Measurements from ENCODE around the gene WDR59. TPM values are rescaled to one million over a fixed set of nuclear protein-coding genes. Genes with fewer than 3 reads are reported as not detected.
"Not testable (repeated sequence)": the region's sequence is repeated elsewhere in the genome, so short reads cannot be mapped to it uniquely, and the experiment has no call there.

Gene WDR59
- total RNA-seq, 2 experiments from 2014 or later: 67.1 to 72.3 TPM

DNA sequence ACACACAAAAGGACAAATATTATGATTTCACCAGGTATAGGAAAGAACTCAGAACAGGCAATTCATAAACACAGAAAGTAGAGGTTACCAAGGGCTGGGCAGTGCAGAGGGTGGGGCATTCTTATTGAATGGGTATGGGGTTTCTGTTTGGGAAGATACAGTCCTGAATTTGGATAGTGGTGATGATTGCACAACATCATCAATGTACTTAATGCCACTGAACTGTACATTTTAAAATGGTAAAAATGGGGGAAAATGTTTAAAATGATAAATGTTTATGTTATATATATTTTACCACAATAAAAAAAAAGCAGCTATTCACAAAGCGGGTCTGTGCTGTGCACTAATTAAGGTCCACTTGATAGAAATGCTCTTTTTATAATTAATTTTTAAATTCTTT, 137.7 kb downstream of the WDR59 start:
- POLR2A ChIA-PET: interaction anchor here (0.7 kb wide), 1 partner anchor 17 kb away, joined by 3 read pairs; no protein-coding TSS in a partner anchor
- peaks cover 3% of the 10 kb centered on the region for H3K4me1 Mint-ChIP-seq
- H3K27me3 Mint-ChIP-seq: peaks cover 7% of the 10 kb centered on the region
- H3K36me3 Mint-ChIP-seq (ENCODE audit: low read depth): no peaks in the 10 kb centered on the region
- CTCF ChIA-PET: interaction anchor here (0.6 to 0.8 kb wide), 2 partner anchors 16 to 190 kb away, joined by 3 to 4 read pairs; no protein-coding TSS in a partner anchor
- H3K4me3 Mint-ChIP-seq: no peak overlapping the region
- H3K27ac Mint-ChIP-seq: no peak overlapping the region
- no peak for DNase-seq
- H3K9me3 Mint-ChIP-seq: no peaks in the 10 kb centered on the region

GRCh38 chr16:74846714-74847113, 138.2 kb downstream of the WDR59 start:
- no peak for DNase-seq
- CTCF ChIA-PET: interaction anchor here (0.6 kb wide), 1 partner anchor 190 kb away, joined by 3 read pairs; no protein-coding TSS in a partner anchor
- Mint-ChIP-seq H3K27ac (no peak overlapping the region), H3K9me3 (no peaks in the 10 kb centered on the region), H3K4me1 (peaks cover 3% of the 10 kb centered on the region), H3K4me3 (no peak overlapping the region), H3K36me3 (ENCODE audit: low read depth) (no peaks in the 10 kb centered on the region), H3K27me3 (peaks cover 9% of the 10 kb centered on the region)
- POLR2A ChIA-PET: interaction anchor here (0.7 kb wide), 1 partner anchor 17 kb away, joined by 3 read pairs; no protein-coding TSS in a partner anchor

DNA sequence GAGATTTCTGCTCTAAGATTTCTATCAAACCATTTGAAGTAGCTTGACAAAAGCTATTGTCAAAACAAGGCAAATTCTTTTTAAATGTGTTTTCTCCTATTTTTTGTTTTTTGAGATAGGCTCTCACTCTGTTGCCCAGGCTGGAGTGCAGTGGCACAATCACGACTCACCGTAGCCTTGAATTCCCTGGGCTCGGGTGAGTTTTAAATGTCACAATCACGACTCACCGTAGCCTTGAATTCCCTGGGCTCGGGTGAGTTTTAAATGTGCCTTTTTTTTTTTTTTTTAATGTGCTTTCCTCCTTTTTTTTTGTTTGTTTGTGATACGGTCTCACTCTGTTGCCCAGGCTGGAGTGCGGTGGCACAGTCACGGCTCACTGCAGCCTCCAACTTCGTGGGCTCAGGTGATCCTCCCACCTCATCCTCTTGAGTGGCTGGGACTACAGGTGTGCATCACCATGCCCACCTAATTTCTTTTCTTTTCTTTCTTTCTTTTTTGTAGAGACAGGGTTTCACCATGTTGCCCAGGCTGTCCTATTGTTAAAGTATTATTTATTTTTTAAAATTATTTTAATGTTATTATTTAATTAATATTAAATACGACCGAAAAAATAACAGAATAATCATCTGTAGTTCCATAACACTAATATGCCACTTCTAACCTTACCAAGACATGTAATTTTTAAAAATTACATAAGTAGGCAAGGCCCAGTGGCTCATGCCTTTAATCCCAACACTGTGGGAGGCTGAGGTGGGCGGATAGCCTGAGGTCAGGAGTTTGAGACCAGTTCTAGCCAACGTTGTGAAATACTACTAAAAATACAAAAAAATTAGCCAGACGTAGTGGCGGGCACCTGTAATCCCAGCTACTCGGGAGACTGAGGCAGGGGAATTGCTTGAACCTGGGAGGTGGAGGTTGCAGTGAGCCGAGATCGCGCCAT, 140.6 kb downstream of the WDR59 start:
- POLR2A ChIA-PET: no interaction called here
- CTCF ChIA-PET: no interaction called here

DNA sequence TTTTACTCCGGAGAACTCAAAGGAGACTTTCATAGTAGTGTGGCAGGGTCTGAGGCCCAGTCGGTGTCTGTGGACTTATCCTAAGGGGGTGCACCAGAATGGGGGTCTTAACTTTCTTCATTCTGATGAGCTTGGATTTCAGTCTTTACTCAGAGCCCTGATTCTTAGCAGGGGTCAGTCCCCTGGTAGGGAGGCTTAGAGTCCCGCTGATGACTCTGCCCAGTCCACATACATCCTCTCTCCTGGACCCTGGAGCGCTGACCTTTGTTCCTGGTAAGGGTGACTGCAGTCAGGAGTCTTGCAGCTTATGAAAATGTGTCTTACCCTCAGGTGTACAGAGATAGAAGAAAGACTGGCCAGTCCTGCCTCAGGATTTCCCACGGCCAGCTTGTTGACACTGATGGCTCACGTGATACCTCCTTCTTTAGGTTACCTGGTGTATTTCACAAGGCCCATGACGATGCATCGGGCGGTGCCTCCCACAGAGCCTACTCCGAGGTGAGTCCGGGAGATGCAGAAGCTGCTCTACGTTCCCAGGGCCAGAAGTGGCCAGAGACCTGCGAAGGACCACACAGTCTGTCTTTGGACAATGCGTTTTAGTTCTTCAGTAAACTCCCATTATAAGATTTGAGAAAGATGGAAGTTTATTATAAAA, 141.4 kb downstream of the WDR59 start:
- POLR2A ChIA-PET, CTCF ChIA-PET: not testable (repeated sequence)

More for the DNA sequence above, 140.6 kb downstream of the WDR59 start:
- Mint-ChIP-seq H3K27me3 (peaks cover 9% of the 10 kb centered on the region), H3K4me3 (no peak overlapping the region), H3K4me1 (no peaks in the 10 kb centered on the region), H3K27ac (no peak overlapping the region), H3K36me3 (ENCODE audit: low read depth) (no peaks in the 10 kb centered on the region), H3K9me3 (no peaks in the 10 kb centered on the region)
- DNase-seq: no peak

DNA sequence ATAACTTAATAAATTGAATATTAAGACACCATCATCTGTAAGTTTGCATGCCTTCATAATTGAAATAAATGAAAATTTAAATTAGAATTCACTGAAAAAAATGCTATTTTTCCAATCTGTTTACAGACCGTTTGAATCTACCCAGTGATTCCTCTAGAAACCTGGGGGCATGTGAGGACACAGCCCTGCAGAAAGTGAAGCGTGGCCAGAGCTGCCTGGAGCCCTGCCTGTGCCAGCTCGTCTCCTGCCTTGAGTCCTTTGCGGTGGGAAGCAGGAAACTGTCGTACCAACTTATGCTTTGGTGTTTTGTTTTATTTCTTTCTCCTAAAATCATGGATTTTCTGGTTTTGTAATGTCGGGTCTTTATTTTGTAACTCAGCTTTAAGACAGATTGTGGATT, 142.5 kb downstream of the WDR59 start:
- Mint-ChIP-seq H3K27ac (no peak overlapping the region), H3K4me1 (no peaks in the 10 kb centered on the region), H3K9me3 (no peaks in the 10 kb centered on the region), H3K27me3 (peaks cover 11% of the 10 kb centered on the region), H3K36me3 (ENCODE audit: low read depth) (no peaks in the 10 kb centered on the region), H3K4me3 (no peak overlapping the region)
- ChIA-PET CTCF (no interaction called here), POLR2A (no interaction called here)
- DNase-seq: no peak

More for the DNA sequence above, 141.4 kb downstream of the WDR59 start:
- not testable (repeated sequence) for DNase-seq; H3K36me3 Mint-ChIP-seq (ENCODE audit: low read depth); H3K4me1 Mint-ChIP-seq; H3K9me3 Mint-ChIP-seq; H3K27me3 Mint-ChIP-seq; H3K4me3 Mint-ChIP-seq; H3K27ac Mint-ChIP-seq

- ChIA-PET CTCF (no interaction called here), POLR2A (no interaction called here)
- Mint-ChIP-seq H3K4me1 (no peaks in the 10 kb centered on the region), H3K9me3 (no peaks in the 10 kb centered on the region), H3K27me3 (peaks cover 9% of the 10 kb centered on the region), H3K36me3 (ENCODE audit: low read depth) (no peaks in the 10 kb centered on the region), H3K27ac (no peak overlapping the region), H3K4me3 (no peak overlapping the region)
- DNase-seq: no peak
Observed at GRCh38 chr16:74841904-74842303, 143.0 kb downstream of the WDR59 start.

- ChIA-PET CTCF (interaction anchor here (0.8 to 1.5 kb wide), 2 partner anchors 21 to 29 kb away, joined by 3 to 6 read pairs; no protein-coding TSS in a partner anchor), POLR2A (no interaction called here)
- H3K4me1 Mint-ChIP-seq: no peaks in the 10 kb centered on the region
- no peaks in the 10 kb centered on the region for H3K36me3 Mint-ChIP-seq (ENCODE audit: low read depth)
- H3K9me3 Mint-ChIP-seq: no peaks in the 10 kb centered on the region
- peaks cover 6% of the 10 kb centered on the region for H3K27me3 Mint-ChIP-seq
- DNase-seq: no peak
- H3K4me3 Mint-ChIP-seq: no peak overlapping the region
- H3K27ac Mint-ChIP-seq: no peak overlapping the region
Observed at GRCh38 chr16:74841469-74841868, 143.5 kb downstream of the WDR59 start.

- no peak overlapping the region for H3K27ac Mint-ChIP-seq
- CTCF ChIA-PET: interaction anchor here (0.8 to 1.5 kb wide), 2 partner anchors 26 to 110 kb away, joined by 3 to 6 read pairs; no protein-coding TSS in a partner anchor
Observed at GRCh38 chr16:74837056-74837455, 147.9 kb downstream of the WDR59 start.

DNA sequence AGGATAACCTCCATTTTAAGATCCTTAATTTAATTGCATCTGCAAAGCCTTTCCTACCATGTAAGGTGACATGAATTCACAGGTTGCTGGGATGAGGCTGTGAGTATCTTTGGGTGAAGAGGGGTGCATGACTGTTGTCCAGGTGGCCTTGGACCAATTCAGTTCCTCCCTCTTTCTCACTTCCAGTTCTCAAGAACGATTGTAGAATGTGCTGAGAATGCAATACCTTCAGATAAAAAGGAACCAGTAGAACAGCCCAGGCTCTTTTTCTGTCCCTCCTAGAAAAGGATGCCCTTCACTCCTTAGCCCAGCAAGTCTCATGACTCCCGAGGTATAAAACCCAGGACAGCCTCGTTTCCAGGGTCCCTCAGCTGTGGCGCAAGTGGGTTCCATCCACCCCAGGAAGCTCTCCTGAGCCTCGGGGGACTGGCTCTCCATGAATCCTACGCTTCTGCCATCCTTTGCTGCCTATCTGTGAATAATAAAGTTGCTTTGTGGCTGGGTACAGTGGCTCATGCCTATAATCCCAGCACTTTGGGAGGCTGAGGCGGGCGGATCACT, 148.7 kb downstream of the WDR59 start:
- Mint-ChIP-seq H3K4me1 (no peaks in the 10 kb centered on the region), H3K27ac (no peak overlapping the region), H3K27me3 (peaks cover 5% of the 10 kb centered on the region), H3K4me3 (no peak overlapping the region), H3K9me3 (no peaks in the 10 kb centered on the region), H3K36me3 (ENCODE audit: low read depth) (no peaks in the 10 kb centered on the region)
- DNase-seq: no peak
- ChIA-PET CTCF (interaction anchor here (0.8 to 1.5 kb wide), 2 partner anchors 27 to 109 kb away, joined by 3 to 6 read pairs; no protein-coding TSS in a partner anchor), POLR2A (no interaction called here)

More at GRCh38 chr16:74837056-74837455, 147.9 kb downstream of the WDR59 start:
- Mint-ChIP-seq H3K27me3 (peaks cover 5% of the 10 kb centered on the region), H3K9me3 (no peaks in the 10 kb centered on the region), H3K36me3 (ENCODE audit: low read depth) (no peaks in the 10 kb centered on the region), H3K4me1 (no peaks in the 10 kb centered on the region), H3K4me3 (no peak overlapping the region)
- DNase-seq: no peak
- POLR2A ChIA-PET: no interaction called here

DNA sequence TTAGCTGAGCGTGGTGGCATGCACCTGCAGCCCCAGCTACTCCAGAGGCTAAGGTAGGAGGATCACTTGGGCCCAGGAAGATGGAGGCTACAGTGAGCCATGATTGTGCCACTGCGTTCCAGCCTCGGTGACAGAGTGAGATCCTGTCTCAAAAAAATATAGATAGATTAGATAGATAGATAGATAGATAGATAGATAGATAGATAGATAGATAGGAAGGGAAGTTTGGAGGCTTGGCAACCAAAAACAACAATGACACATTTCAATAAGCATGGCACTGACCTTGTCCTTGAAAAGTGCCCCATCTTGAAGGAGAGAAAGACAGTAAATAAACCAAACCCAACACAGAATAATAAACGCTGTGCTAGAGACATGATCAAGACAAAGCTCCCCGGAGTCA, 152.7 kb downstream of the WDR59 start:
- DNase-seq: no peak
- CTCF ChIA-PET: no interaction called here
- Mint-ChIP-seq H3K27me3 (peaks cover 15% of the 10 kb centered on the region), H3K9me3 (peaks cover 2% of the 10 kb centered on the region), H3K4me3 (no peak overlapping the region), H3K4me1 (no peaks in the 10 kb centered on the region), H3K27ac (no peak overlapping the region), H3K36me3 (ENCODE audit: low read depth) (no peaks in the 10 kb centered on the region)
- POLR2A ChIA-PET: no interaction called here

- Mint-ChIP-seq H3K9me3 (peaks cover 2% of the 10 kb centered on the region), H3K27ac (no peak overlapping the region), H3K4me1 (no peaks in the 10 kb centered on the region), H3K27me3 (peaks cover 15% of the 10 kb centered on the region), H3K36me3 (ENCODE audit: low read depth) (no peaks in the 10 kb centered on the region), H3K4me3 (no peak overlapping the region)
- DNase-seq: no peak
- ChIA-PET POLR2A (no interaction called here), CTCF (no interaction called here)
Observed at GRCh38 chr16:74831467-74831866, 153.5 kb downstream of the WDR59 start.

DNA sequence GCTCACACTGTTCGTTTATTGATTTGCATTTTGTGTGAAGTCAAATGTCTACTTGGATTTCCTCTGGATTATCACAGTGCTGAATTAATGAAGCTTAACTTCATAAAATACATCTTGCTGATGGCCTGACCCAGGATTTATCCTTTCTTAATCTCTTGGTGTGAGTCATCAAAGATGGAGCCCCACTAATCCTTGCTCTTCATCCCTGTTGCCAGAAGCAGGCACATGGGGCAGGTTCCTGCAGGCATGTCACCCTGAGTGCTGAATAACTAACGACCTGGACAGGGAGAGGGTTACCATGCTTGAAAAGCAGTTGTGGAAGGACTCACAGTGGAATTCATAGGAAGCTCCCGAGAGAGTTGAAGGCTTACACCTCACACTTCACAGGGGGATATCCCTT, 154.3 kb downstream of the WDR59 start:
- peaks cover 15% of the 10 kb centered on the region for H3K27me3 Mint-ChIP-seq
- CTCF ChIA-PET: no interaction called here
- POLR2A ChIA-PET: no interaction called here
- no peak overlapping the region for H3K4me3 Mint-ChIP-seq
- H3K9me3 Mint-ChIP-seq: peaks cover 2% of the 10 kb centered on the region
- H3K27ac Mint-ChIP-seq: no peak overlapping the region
- H3K4me1 Mint-ChIP-seq: no peaks in the 10 kb centered on the region
- no peak for DNase-seq
- no peaks in the 10 kb centered on the region for H3K36me3 Mint-ChIP-seq (ENCODE audit: low read depth)

GRCh38 chr16:74829637-74830036, 155.3 kb downstream of the WDR59 start:
- H3K36me3 Mint-ChIP-seq (ENCODE audit: low read depth): no peaks in the 10 kb centered on the region
- POLR2A ChIA-PET: interaction anchor here (0.7 kb wide), 1 partner anchor 18 kb away, joined by 3 read pairs; no protein-coding TSS in a partner anchor
- H3K27ac Mint-ChIP-seq: no peak overlapping the region
- DNase-seq: no peak
- H3K4me3 Mint-ChIP-seq: no peak overlapping the region
- H3K9me3 Mint-ChIP-seq: peaks cover 2% of the 10 kb centered on the region
- H3K4me1 Mint-ChIP-seq: no peaks in the 10 kb centered on the region
- peaks cover 16% of the 10 kb centered on the region for H3K27me3 Mint-ChIP-seq
- CTCF ChIA-PET: no interaction called here
